Fibroblast of mammary gland (primary cell): ENCODE results near the gene SPATA20.

Experiments
- DNase-seq: peaks from one replicate; pipeline ENCODE4 v3.0.0-alpha.2; 2010; ENCODE audit warnings: low read depth
- H3K4me3 ChIP-seq: 2 replicates; pipeline ENCODE4 v1.5.1; 2011; ENCODE audit warnings: low read depth, mild to moderate bottlenecking, low read length, moderate library complexity; ENCODE audit not compliant: control insufficient read depth
- CTCF ChIP-seq: conservative IDR thresholded peaks from 2 replicates; pipeline ENCODE4 v1.5.1; 2011; ENCODE audit warnings: low read depth, low read length, inconsistent platforms; ENCODE audit not compliant: control insufficient read depth, insufficient read depth

Gene SPATA20

GRCh38 chr17:50546701-50547034 lies 306 bp upstream of the SPATA20 start:
- no peak for DNase-seq
- no peak overlapping the region for H3K4me3 ChIP-seq
- no peak for TF ChIP-seq CTCF

GRCh38 chr17:50547736-50548083 lies 736 bp downstream of the SPATA20 start:
- no peak for DNase-seq
- TF ChIP-seq CTCF = no peak
- peak overlapping the region; percentile 61 for H3K4me3 ChIP-seq

- DNase-seq = no peak
- H3K4me3 ChIP-seq = no peak overlapping the region
- TF ChIP-seq CTCF = no peak
These were observed 1.9 kb downstream of the SPATA20 start for GRCh38 chr17:50548831-50549230.

GRCh38 chr17:50549256-50549941 lies 2.4 kb downstream of the SPATA20 start:
- no peak overlapping the region for H3K4me3 ChIP-seq
- no peak for TF ChIP-seq CTCF
- no peak for DNase-seq

- no peak for DNase-seq
- TF ChIP-seq CTCF = no peak
- no peak overlapping the region for H3K4me3 ChIP-seq
These were observed 3.0 kb downstream of the SPATA20 start for GRCh38 chr17:50549969-50550368.

- peak; percentile 92 for DNase-seq
- TF ChIP-seq CTCF = peak; percentile 87
- no peak overlapping the region for H3K4me3 ChIP-seq
These were observed 3.9 kb downstream of the SPATA20 start for GRCh38 chr17:50550661-50551432.
